ENCODE measurements around the gene PALLD. TPM values are rescaled to one million over a fixed set of nuclear protein-coding genes. Genes with fewer than 3 reads are reported as not detected.

The PALLD gene
- total RNA-seq, 1 donor from 2014 or later, result 179 TPM

DNA sequence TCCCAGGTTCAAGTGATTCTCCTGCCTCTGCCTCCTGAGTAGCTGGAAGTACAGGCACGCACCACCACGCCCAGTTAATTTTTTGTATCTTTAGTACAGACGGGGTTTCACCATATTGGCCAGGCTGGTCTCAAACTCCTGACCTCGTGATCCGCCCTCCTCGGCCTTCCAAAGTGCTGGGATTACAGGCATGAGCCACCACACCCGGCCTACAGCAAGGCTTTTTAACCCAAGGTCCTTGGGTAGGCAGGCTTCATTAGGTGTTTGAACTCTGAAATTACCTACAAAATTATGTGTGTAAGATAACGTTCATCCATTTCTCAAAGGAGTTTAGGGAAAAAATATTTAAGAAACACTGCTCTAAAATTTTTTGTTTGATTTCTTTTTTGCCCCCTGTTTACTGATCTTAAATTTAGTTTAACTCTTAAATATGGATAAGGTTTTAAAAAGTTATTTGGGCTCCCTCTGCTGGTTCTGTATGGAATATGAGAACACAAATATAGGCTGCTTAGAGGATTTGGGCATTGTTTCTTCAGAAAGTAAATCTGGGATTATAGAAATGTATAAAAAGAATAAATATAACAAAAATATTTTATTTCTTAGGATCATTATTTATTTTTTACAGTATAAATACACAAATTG is 420.4 kb downstream of the PALLD start:
- DNase-seq, result no peak

DNA sequence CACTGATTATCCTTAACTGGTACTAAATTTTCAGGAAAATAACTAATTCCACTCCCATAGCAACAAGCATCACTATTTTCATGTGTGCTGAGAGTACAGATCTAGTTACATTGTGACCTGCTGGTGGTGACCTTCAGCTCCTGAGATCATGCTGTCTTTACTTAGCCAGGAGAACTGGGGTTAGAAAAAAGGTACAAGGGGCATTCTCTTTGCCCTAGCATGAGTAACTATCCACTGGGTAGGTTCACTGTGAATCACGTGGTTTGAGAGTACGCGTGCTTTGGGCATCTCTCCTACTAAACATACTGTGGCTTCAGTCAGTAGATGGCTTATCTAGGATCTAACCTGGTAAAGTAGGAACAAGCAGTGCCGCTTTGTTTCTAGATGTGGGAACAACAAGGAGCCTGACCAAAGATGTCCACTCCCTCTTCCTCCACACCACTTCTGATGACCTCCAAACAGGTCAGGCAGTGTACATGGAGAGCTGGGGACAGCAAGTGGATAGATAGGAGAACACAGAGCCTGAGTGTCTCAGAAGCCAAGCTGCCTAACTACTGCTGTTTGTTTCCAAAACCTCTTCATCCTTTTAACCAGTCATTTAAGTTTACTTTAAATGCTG is 423.0 kb downstream of the PALLD start:
- ATAC-seq (peak; percentile 21), DNase-seq (no peak)
- TF ChIP-seq, protein P1, sequence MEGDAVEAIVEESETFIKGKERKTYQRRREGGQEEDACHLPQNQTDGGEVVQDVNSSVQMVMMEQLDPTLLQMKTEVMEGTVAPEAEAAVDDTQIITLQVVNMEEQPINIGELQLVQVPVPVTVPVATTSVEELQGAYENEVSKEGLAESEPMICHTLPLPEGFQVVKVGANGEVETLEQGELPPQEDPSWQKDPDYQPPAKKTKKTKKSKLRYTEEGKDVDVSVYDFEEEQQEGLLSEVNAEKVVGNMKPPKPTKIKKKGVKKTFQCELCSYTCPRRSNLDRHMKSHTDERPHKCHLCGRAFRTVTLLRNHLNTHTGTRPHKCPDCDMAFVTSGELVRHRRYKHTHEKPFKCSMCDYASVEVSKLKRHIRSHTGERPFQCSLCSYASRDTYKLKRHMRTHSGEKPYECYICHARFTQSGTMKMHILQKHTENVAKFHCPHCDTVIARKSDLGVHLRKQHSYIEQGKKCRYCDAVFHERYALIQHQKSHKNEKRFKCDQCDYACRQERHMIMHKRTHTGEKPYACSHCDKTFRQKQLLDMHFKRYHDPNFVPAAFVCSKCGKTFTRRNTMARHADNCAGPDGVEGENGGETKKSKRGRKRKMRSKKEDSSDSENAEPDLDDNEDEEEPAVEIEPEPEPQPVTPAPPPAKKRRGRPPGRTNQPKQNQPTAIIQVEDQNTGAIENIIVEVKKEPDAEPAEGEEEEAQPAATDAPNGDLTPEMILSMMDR (IDR thresholded peaks at IDR 0.05), result no peak
- Histone ChIP-seq H3K4me1 (no peaks in the 10 kb centered on the region), H3K36me3 (peaks cover 63% of the 10 kb centered on the region), H3K4me3 (no peak overlapping the region), H3K9me3 (no peaks in the 10 kb centered on the region), H3K27ac (no peak overlapping the region), H3K27me3 (no peaks in the 10 kb centered on the region)
- intact Hi-C loops (cut with DNase I), result no loop called here

More for the DNA sequence above, 420.4 kb downstream of the PALLD start:
- intact Hi-C loops (cut with DNase I), result no loop called here
- H3K9me3 ChIP-seq, result no peaks in the 10 kb centered on the region
- TF ChIP-seq, protein P1 (IDR thresholded peaks at IDR 0.05), result peak; percentile 60
- peak; percentile 41 for ATAC-seq
- no peaks in the 10 kb centered on the region for H3K27me3 ChIP-seq
- H3K27ac ChIP-seq, result no peak overlapping the region
- no peak overlapping the region for H3K4me3 ChIP-seq
- peaks cover 69% of the 10 kb centered on the region for H3K36me3 ChIP-seq
- H3K4me1 ChIP-seq, result no peaks in the 10 kb centered on the region

DNA sequence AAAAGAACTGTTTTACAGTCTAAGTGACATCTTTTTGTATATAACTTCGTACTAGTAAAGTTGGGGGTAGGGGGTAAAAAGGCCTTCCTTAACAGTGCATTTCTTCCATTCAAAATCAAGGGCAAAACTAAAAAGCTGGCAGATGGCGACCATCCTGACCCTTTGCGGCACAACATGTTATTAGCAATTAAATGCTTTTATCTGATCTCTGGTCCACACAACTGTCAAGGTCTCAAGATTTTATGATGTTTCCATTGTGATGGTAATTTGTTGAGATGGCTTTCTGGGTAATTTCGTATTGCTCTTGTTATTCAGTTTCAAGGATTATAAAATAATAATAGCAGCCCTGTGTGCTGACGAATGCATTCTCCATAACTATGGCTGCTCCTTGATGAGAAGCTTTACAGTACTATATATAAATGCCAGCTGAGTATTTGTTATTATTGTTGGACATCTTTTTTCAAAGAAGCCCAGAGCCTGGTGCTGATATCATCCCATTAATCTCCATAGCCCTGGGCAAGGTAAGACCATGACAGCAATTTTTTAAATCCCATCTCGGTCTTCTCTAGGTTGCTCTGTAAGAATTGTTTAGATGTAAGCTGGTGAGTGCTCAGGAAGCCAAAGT is 423.7 kb downstream of the PALLD start:
- H3K36me3 ChIP-seq, result peaks cover 64% of the 10 kb centered on the region

DNA sequence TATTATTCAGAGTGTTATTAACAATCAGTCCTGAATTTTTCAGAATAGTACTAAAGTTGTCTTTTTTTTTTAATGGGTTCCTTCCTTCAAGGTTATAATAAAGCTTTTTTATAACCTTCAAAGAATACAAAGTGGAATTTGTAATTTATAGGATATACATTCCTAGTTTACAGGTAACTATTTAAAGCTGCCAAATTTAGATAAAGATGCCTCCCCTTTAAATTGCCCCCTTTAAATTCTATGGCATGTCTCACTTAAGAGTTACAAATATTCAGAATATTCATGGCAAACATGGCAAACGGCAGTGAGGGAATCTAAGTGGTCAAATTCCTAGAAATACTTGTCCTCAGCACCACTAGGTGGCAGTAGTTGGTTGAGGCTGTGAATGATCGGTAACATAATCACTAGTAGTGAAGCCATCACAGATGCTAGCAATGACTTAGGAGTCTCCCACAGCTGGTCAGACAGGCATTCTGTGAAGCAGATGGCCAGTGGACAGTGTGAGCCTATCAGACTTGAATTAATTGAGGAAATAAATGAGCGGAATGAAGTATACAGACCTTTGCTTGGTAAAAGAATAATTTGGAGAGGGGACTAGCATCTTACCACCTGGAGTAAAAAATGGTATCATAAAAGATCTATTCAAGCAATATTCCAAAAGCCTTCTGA is 426.8 kb downstream of the PALLD start:
- ATAC-seq, result peak; percentile 95
- no peak overlapping the region for H3K4me3 ChIP-seq
- intact Hi-C loops (cut with DNase I), result no loop called here
- H3K4me1 ChIP-seq, result no peaks in the 10 kb centered on the region
- no peaks in the 10 kb centered on the region for H3K27me3 ChIP-seq
- no peaks in the 10 kb centered on the region for H3K9me3 ChIP-seq
- TF ChIP-seq, protein P1 (IDR thresholded peaks at IDR 0.05), result peak; percentile 80
- peaks cover 87% of the 10 kb centered on the region for H3K36me3 ChIP-seq
- H3K27ac ChIP-seq, result no peak overlapping the region
- no peak for DNase-seq

More for the DNA sequence above, 423.7 kb downstream of the PALLD start:
- Histone ChIP-seq H3K4me1 (no peaks in the 10 kb centered on the region), H3K9me3 (no peaks in the 10 kb centered on the region), H3K4me3 (no peak overlapping the region), H3K27ac (no peak overlapping the region), H3K27me3 (no peaks in the 10 kb centered on the region)
- TF ChIP-seq, protein P1 (IDR thresholded peaks at IDR 0.05), result no peak
- intact Hi-C loops (cut with DNase I), result no loop called here
- no peak for DNase-seq
- ATAC-seq, result no peak

DNA sequence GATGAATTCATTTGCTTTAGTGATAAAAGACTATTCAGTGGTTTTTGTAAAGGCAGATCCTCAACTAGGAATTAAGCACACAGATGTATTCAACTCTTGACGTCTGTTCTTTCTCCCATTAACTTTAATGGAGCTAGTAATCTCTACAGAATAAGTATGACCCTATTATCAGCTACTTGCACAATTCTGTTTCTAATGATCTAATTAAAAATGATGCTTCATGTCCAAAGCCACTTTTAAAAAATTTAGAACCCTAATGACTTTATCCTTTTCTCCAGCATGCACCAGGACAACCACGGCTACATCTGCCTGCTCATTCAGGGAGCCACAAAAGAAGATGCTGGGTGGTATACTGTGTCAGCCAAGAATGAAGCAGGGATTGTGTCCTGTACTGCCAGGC is 427.8 kb downstream of the PALLD start:
- intact Hi-C loops (cut with DNase I), result no loop called here

More for the DNA sequence above, 427.8 kb downstream of the PALLD start:
- ATAC-seq, result no peak
- Histone ChIP-seq H3K27me3 (no peaks in the 10 kb centered on the region), H3K9me3 (no peaks in the 10 kb centered on the region), H3K4me1 (no peaks in the 10 kb centered on the region), H3K4me3 (no peak overlapping the region), H3K27ac (no peak overlapping the region), H3K36me3 (peaks cover 81% of the 10 kb centered on the region)
- TF ChIP-seq, protein P1 (IDR thresholded peaks at IDR 0.05), result no peak
- no peak for DNase-seq

Measured in upper lobe of right lung (tissue), 1 donor.